PC-3 (cell line): Measurements from ENCODE around the gene ATOH8. TPM values are rescaled to one million over a fixed set of nuclear protein-coding genes. Genes with fewer than 3 reads are reported as not detected.

Source experiments
- ATAC-seq: fragments of 200-7000 bp; cut with Tn5 transposase; 2 replicates; pipeline ENCODE4 v1.9.1; 2020; ENCODE audit warnings: mild to moderate bottlenecking, moderate library complexity
- BruUV-seq: library from RNA; stranded (reverse); fragments of 400-500 nt; replicated peaks from 2 replicates; lab custom pipeline; 2021; lab: Mats Ljungman, UMichigan
- CTCF ChIA-PET: fragments of 300-600 bp; sonication (Branson Sonifier 250); formaldehyde crosslinking; loops from one replicate; lab custom pipeline; 2022; ENCODE audit warnings: antibody characterized with exemption; lab: Charles Lee
- POLR2A ChIA-PET: fragments of 300-600 bp; sonication (Branson Sonifier 250); formaldehyde crosslinking; loops from one replicate; lab custom pipeline; 2022; ENCODE audit warnings: antibody characterized with exemption; ENCODE audit not compliant: unreplicated experiment; lab: Charles Lee
- DNase-seq: peaks from one replicate; pipeline ENCODE4 v3.0.0-alpha.2; 2015
- H2AFZ ChIP-seq: fragments of 300-600 bp; sonication (generic); 2 replicates; pipeline ENCODE4 v1.6.0; 2016; ENCODE audit warnings: antibody characterized with exemption, low read length
- H3F3A ChIP-seq: fragments of 300-600 bp; sonication (generic); one replicate; pipeline ENCODE4 v1.6.0; 2017; ENCODE audit warnings: antibody characterized with exemption, low read length, control low read depth, mild to moderate bottlenecking; ENCODE audit not compliant: unreplicated experiment
- H3K27ac ChIP-seq: fragments of 300-600 bp; sonication (generic); 2 replicates; pipeline ENCODE4 v1.5.1; 2016; ENCODE audit warnings: mild to moderate bottlenecking, low read length
- H3K27me3 ChIP-seq: fragments of 300-600 bp; sonication (generic); 2 replicates; pipeline ENCODE4 v1.6.1; 2016; ENCODE audit warnings: low read length, mixed read lengths
- H3K36me3 ChIP-seq: fragments of 300-600 bp; sonication (generic); 2 replicates; pipeline ENCODE4 v1.6.1; 2016; ENCODE audit warnings: low read depth, mixed run types, low read length, mixed read lengths
- H3K4me1 ChIP-seq: fragments of 300-600 bp; sonication (generic); 2 replicates; pipeline ENCODE4 v1.5.1; 2016; ENCODE audit warnings: low read length; ENCODE audit not compliant: insufficient read depth
- H3K4me2 ChIP-seq: fragments of 300-600 bp; sonication (generic); 2 replicates; pipeline ENCODE4 v1.6.0; 2016; ENCODE audit warnings: low read length
- H3K4me3 ChIP-seq: fragments of 300-600 bp; sonication (generic); 2 replicates; pipeline ENCODE4 v1.5.1; 2016; ENCODE audit warnings: mild to moderate bottlenecking, low read length, mixed read lengths
- H3K79me2 ChIP-seq: fragments of 300-600 bp; sonication (generic); 2 replicates; pipeline ENCODE4 v1.6.1; 2017; ENCODE audit warnings: low read length, mixed read lengths
- H3K9ac ChIP-seq: fragments of 300-600 bp; sonication (generic); 2 replicates; pipeline ENCODE4 v1.6.0; 2016; ENCODE audit warnings: mild to moderate bottlenecking, low read length
- H3K9me2 ChIP-seq: fragments of 300-600 bp; sonication (generic); replicated peaks from 2 replicates; pipeline ENCODE4 v1.6.1; 2016; ENCODE audit warnings: mixed run types, low read length, mixed read lengths
- H3K9me3 ChIP-seq: fragments of 300-600 bp; sonication (generic); 2 replicates; pipeline ENCODE4 v1.6.1; 2016; ENCODE audit warnings: low read length, mixed read lengths
- H4K20me1 ChIP-seq: fragments of 300-600 bp; sonication (generic); 2 replicates; pipeline ENCODE4 v1.6.1; 2016; ENCODE audit warnings: low read length, mixed read lengths
- CTCF ChIP-seq: fragments of 300-600 bp; sonication (generic); conservative IDR thresholded peaks from 2 replicates; pipeline ENCODE4 v1.5.1; 2017; ENCODE audit warnings: antibody characterized with exemption, low read depth, mild to moderate bottlenecking, low read length
- EZH2 ChIP-seq: fragments of 300-600 bp; sonication (generic); IDR thresholded peaks from one replicate; pipeline ENCODE4 v1.6.1; 2017; ENCODE audit warnings: antibody characterized with exemption, mild to moderate bottlenecking, low read length; ENCODE audit not compliant: unreplicated experiment
- EZH2phosphoT487 ChIP-seq: fragments of 300-600 bp; sonication (generic); IDR thresholded peaks from 2 replicates; pipeline ENCODE4 v1.6.1; 2018; ENCODE audit warnings: mild to moderate bottlenecking, antibody characterized with exemption, low read length, borderline replicate concordance
- intact Hi-C: fragments of 100-400 bp; cut with micrococcal nuclease; formaldehyde crosslinking; loops from 2 replicates; pipeline ENCODE4 v1.9.0; 2023
- total RNA-seq: library from RNA; depleted of rRNA; stranded (reverse); fragments of >200 nt; gene quantifications from 2 replicates; pipeline ENCODE4 v1.2.3, GENCODE V29; 2014

ATOH8 gene
- total RNA-seq, 1 experiment from 2014 or later, result 0.04 TPM

- H3F3A ChIP-seq, result no peaks in the 10 kb centered on the region
- BruUV-seq, result no TSS peak
- ChIA-PET POLR2A (interaction anchor here (0.6 kb wide), 1 partner anchor 78 kb away, joined by 3 read pairs; no protein-coding TSS in a partner anchor), CTCF (interaction anchor here (0.6 to 0.7 kb wide), 2 partner anchors 10 to 78 kb away, joined by 3 read pairs; no protein-coding TSS in a partner anchor)
- intact Hi-C loops, result no loop called here
- no peak for DNase-seq
- no peak for ATAC-seq
- H3K27me3 ChIP-seq, result no peaks in the 10 kb centered on the region
- H4K20me1 ChIP-seq, result no peaks in the 10 kb centered on the region
- no peaks in the 10 kb centered on the region for H3K9me2 ChIP-seq
- H3K4me1 ChIP-seq, result peaks cover 8% of the 10 kb centered on the region; the same call in 1 of the 2 replicates
- H3K36me3 ChIP-seq, result no peaks in the 10 kb centered on the region
- no peak overlapping the region for H3K4me2 ChIP-seq
- no peak overlapping the region for H3K9ac ChIP-seq
- H3K4me3 ChIP-seq, result no peak overlapping the region
- TF ChIP-seq EZH2phosphoT487 (no peak), CTCF (no peak), EZH2 (no peak)
- H3K9me3 ChIP-seq, result no peaks in the 10 kb centered on the region
- no peaks in the 10 kb centered on the region for H3K79me2 ChIP-seq
- H3K27ac ChIP-seq, result no peak overlapping the region
- no peak overlapping the region for H2AFZ ChIP-seq
Measured at GRCh38 chr2:85806358-85807118, 52.7 kb downstream of the ATOH8 start.

- ChIA-PET POLR2A (no interaction called here), CTCF (no interaction called here)
- H3K79me2 ChIP-seq, result no peaks in the 10 kb centered on the region
- H4K20me1 ChIP-seq, result no peaks in the 10 kb centered on the region
- H3K4me2 ChIP-seq, result no peak overlapping the region
- DNase-seq (no peak), ATAC-seq (no peak)
- no peaks in the 10 kb centered on the region for H3F3A ChIP-seq
- no peaks in the 10 kb centered on the region for H3K9me3 ChIP-seq
- no peaks in the 10 kb centered on the region for H3K36me3 ChIP-seq
- H3K27ac ChIP-seq, result no peak overlapping the region
- no peak overlapping the region for H3K4me3 ChIP-seq
- TF ChIP-seq EZH2, result no peak
- no peak for TF ChIP-seq CTCF
- no peak for TF ChIP-seq EZH2phosphoT487
- H3K9me2 ChIP-seq, result no peaks in the 10 kb centered on the region
- H2AFZ ChIP-seq, result no peak overlapping the region
- intact Hi-C loops, result no loop called here
- BruUV-seq, result no TSS peak
- peaks cover 6% of the 10 kb centered on the region; the same call in 1 of the 2 replicates for H3K4me1 ChIP-seq
- H3K9ac ChIP-seq, result no peak overlapping the region
- no peaks in the 10 kb centered on the region for H3K27me3 ChIP-seq
Measured at GRCh38 chr2:85807756-85808155, 54.0 kb downstream of the ATOH8 start.
